Stimulated activated CD8-positive, alpha-beta memory T cell treated with anti-CD3 and anti-CD28 coated beads, Interleukin-7, amount 100 ng/mL, for 1 hour (primary cell): ENCODE data around the gene MYH6.
"Not testable (repeated sequence)": the region's sequence is repeated elsewhere in the genome, so short reads cannot be mapped to it uniquely, and the experiment has no call there.

Source experiments
- DNase-seq, 2 donors: peaks; one replicate each; pipeline ENCODE4 v3.0.0-alpha.2; 2020; ENCODE audit warnings: low read depth in 2 of 2

Gene MYH6

DNA sequence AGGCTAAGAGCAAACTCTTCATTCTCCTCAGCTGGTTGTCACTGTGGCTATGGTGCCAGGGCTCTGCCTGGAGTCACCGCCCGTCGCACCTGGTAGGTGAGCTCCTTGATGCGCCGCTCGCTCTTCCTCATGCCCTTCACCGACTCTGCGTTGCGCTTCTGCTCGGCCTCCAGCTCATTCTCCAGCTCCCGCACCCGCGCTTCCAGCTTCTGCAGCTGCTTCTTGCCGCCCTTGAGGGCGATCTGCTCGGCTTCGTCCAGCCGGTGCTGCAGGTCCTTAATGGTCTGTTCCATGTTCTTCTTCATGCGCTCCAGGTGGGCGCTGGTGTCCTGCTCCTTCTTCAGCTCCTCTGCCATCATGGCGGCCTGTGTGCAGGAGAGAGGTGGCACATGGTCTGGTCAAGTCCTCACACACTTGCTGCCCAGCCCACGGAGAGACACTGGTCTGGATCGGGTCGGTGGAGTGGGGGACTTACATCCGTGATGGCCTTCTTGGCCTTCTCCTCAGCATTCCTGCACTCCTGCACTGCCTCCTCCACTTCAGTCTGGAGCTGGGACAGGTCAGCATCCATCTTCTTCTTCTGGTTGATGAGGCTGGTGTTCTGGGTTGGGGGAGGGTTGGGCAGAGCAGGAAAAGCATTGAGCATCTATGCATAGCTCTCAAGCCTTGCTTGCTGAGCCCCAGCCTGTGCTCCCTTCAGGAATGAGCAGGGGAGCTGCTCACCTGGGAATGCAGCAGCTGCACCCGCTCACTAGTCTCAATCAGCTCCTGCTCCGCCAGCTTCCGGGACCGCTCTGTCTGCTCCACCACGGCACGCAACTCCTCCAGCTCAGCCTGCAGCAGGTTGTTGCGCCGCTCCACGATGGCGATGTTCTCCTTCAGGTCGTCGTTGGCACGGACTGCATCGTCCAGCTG lies 7.1 kb upstream of the MYH6 start:
- no peak for DNase-seq

DNA sequence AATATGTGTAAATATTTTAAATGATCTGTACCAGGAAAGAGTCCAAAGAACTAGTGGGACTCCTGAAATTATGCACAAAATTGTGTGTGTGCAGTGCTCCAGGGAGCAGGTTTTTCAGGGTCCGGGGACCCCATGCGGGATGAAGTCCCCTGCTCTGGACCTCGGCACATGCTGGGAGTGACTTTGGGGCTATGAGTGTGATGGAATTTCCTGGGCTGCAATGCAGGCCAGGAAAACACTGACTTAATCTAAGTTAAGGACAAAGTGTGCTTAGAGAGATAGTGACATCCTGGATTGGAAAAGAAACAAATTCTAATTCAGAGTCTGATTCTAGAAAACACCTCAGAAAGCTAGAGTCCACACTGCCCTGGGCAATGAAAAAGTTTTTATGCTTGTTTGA lies 6.2 kb upstream of the MYH6 start:
- DNase-seq: no peak

DNA sequence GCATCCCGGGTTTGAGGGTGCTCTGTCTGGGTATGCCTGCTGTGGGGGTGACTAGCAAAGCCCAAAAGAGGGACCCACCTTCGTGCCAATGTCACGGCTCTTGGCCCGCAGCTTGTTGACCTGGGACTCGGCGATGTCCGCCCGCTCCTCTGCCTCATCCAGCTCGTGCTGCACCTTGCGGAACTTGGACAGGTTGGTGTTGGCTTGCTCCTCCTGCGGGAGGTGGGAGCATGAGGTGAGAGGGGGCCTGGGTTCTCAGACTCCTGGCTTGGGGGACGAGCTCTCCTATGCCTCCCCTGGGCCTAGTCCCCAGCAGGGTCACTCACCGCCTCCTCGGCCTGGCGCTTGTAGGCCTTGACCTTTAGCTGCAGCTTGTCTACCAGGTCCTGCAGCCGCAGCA lies 5.6 kb upstream of the MYH6 start:
- DNase-seq: no peak

DNA sequence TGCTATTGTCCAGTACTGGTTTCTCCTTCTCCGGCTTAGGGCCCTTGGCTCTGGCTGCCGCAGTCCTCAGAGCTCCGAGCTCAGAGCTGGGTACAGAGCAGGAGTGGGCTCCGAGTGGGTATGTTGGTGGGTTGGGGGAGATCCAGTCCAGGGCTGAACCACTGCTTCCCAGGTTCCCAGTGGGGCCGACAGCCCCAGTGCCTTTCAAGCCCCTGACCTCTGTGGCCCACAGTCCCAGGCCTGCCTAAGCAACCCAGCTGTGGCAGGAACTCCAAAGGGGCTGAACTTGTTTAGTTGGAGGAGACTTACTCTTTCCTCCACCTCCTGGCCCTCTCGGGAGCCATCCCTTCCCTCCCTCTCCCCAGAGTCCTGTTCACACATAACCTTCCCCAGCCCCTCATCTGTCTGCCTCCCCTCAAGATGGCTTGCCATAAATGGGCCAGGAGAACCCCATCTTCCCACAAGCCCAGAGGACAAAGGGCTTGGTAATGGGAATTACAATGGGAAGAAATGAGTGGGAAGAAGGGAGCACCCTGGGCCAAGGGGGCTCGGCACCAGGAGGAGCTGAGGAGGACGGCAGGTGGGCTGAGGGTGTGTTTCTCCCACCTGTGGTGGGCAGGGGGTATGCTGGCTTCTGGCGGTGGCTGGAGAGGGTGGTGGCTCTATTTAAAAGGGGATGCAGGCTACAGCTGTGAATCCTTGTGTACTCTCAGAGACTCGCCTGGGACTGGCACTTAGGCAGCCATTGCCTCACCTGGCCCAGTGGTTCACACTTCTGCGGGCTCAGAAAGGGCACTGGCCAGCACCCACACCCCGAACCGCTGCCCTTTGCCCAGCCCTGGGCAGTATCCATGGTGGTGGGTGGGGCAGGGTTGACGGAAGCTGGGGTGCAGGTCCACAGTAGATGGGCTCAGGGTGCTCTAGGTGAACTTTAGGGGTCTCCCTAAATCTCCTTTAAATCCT lies 3.8 kb upstream of the MYH6 start:
- no peak for DNase-seq

DNA sequence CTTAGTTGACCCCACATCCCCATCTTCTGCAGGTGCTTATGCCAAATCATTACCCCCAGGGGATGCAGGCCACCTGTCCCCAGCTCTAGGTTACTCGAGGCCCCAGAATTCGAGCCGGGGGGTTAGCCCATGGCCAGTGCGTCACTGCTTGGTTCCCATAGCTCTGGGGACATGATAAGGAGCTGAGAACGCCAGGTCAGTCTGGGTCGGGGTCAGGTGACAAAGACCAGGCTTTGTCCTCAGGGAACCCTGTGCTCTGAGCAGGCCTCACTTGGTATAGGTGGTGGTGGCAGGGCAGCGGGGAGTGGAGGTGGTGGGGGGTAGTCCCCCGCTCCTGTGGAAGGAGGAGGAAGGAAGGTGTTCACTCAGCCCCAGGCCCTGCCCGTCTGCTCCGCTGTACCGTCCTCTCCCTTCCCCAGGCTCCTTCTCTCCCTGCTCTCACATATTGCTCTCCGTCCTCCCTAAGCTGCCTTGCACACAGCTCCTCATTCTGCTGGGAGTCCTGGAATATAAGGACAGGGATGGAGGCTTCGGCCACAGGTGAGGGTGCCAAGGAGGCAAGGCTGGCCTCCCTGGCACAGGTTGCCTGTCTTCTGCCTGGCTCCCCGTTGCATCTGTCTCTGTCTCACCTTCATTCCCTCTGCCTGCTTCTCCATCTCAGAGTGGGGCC lies 2.0 kb upstream of the MYH6 start:
- DNase-seq: no peak

DNA sequence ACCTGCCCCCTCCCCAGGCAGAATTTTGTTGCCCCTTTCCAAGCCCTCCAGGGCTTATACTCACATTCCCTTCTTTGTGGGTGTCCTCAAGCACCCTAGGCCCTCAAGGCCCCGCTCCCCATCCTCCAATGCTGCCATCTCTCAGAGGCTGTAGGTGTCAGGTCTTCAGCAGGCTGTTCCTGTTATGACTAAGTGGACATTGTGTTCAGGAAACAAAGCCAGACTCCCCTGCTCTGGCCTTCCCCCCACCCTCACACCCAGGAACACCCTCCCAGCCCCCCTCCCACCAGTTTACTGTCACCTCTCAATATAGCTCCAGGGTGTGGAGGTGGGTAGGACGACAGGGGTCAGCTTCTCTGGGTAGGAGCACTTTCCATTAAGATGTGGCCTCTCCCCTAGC lies 1.4 kb upstream of the MYH6 start:
- DNase-seq: no peak

DNA sequence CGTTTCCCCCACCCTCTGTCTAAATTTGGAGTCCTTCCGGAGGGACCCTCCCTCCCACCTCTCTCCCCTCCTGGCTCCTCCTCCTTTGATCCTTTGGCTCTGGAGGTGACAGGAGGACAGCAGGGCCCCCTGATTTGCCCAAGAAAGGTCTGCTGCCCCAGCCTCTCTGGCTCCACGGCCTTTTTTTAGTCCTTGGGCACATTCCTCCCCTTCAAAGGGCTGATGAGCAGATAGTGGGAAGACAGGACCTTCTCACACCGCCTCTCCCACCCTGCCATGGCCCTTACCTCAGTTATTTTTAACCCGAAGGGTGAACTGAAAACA lies 196 bp upstream of the MYH6 start:
- no peak for DNase-seq

DNA sequence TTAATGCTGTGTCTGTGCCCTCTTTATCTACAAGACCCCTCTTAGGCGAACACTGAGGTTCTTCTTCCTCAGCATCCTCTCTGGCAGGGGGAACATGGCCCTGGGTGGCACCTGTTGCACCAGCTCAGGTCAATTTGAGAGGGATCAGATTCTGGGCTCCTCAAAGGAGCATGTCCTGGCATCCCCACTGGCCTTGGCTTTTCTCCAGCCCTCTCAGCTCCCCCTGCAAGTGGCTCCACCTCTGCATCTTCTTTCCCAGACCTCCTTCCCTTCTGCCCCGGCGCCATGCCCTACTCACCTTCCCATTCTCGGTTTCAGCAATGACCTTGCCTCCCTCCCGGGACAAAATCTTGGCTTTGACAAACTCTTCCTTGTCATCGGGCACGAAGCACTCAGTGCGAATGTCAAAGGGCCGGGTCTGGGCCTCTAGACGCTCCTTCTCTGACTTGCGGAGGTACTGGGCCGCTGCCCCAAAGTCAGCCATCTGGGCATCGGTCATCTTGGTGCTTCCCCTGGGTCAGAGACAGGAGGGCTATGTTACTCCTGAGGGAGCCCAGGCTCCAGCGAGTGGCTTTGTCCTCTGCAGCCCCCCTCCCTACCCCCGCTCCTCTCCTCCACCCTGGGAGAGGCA lies 1.2 kb downstream of the MYH6 start:
- no peak for DNase-seq

DNA sequence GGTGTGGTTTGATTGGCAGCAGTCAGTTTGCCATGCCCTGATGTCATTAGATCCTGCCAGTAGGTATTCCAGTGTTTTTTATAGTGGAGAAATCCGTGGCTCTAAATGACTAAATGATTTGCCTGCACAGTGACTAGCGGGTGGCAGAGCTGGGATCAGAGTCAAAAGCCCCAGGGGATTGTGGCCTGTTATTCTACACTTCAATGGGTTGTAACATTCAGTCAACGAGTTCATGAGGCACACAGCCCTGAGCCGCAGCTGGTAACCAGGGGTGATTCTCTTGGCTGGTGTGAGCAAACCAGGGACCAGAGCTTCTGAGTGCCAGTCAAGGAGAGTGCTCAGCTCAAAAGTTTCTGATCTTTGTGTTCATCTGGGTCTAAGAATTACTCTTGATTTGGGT lies 1.8 kb downstream of the MYH6 start:
- no peak for DNase-seq

DNA sequence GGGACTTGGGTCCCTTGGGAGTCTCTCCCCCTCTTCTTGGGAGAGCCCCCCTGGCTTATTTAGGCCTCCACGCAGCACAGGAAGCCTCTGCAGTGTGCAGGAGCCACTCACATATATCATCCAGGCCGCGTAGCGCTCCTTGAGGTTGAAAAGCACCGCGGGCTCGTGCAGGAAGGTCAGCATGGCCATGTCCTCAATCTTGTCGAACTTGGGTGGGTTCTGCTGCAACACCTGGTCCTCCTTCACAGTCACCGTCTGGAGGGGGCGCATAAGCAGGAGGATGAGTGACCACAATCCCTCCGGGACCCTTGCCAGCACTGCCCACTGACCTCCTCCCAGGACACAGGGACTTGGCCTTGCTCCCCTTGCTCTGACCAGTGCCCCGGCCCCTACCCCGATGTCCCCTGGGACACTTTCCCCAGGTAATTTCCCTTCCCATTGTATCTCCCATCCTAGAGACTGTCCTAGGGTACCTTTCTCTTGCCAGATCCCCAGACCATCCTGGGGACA lies 2.5 kb downstream of the MYH6 start:
- no peak for DNase-seq

DNA sequence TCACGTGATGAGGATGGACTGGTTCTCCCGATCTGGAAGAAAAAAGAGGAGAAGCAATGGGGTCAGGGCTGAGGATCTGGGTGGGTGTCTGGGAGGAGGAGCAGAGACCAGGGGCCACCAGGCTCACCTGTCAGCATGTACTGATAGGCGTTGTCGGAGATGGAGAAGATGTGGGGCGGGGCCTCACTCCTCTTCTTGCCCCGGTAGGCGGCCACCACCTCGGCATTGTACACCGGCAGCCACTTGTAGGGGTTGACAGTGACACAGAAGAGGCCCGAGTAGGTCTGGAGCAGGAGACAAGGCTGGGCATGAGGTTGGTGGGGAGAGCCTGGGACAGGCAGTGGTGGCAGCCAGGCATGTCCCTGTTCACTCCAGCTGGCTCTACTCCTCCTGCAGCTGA lies 3.0 kb downstream of the MYH6 start:
- no peak for DNase-seq

DNA sequence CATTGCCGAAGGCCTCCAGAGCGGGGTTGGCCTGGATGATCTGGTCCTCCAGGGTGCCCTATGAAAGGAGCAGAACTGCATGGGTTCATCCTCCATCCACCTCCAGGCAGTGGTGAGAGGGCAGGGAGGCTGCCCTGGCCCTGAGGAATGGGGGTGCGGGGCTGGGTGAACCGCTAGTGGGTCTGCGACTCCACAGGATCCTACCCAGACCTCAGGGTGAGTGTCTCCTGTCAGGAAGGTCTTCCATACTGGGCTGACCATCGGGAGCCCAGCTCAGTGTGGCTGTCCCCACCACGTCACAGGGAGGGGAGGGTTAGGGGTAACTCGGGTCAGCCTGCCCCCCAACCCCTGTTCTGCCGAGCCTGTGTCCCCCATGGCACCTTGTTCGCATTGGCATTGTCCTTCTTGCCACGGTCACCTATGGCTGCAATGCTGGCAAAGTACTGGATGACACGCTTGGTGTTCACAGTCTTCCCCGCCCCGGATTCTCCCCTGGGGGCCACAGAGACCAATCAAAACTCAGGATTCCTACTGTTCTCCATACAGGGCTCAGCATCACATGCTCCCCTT lies 3.7 kb downstream of the MYH6 start:
- no peak for DNase-seq

DNA sequence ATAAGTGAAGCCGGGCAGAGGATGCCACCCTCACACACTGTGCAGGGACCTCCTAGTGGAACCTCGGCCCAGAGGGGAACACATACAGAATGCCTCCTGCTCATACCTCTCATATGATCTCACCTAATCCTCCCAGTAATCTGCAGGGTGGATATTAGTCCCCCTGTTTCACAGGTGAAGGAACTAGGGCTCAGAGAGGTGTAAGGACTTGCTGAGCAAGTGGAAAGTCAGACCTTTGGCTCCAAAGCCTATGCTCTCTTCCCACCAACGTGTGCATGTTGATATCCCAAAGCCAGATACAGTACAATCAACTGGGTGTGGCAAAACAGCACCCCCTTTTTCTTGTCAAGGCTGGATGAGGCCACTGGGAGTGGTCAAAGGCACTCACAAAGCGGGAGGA lies 4.2 kb downstream of the MYH6 start:
- no peak for DNase-seq

DNA sequence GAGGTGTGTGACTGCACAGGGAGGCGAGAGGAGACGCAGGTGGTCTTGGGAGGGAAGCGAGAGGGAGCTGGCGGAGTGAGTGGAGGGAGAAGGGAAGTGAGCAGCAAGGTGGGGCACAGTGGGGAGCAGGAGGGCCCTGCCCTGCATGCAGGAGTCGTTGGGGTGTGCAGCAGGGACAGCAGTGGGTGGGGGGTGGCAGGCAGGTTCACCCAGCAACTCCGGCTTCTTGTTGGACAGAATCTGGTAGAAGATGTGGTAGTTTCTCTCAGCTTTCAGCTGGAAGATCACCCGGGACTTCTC lies 5.0 kb downstream of the MYH6 start:
- DNase-seq: no peak

DNA sequence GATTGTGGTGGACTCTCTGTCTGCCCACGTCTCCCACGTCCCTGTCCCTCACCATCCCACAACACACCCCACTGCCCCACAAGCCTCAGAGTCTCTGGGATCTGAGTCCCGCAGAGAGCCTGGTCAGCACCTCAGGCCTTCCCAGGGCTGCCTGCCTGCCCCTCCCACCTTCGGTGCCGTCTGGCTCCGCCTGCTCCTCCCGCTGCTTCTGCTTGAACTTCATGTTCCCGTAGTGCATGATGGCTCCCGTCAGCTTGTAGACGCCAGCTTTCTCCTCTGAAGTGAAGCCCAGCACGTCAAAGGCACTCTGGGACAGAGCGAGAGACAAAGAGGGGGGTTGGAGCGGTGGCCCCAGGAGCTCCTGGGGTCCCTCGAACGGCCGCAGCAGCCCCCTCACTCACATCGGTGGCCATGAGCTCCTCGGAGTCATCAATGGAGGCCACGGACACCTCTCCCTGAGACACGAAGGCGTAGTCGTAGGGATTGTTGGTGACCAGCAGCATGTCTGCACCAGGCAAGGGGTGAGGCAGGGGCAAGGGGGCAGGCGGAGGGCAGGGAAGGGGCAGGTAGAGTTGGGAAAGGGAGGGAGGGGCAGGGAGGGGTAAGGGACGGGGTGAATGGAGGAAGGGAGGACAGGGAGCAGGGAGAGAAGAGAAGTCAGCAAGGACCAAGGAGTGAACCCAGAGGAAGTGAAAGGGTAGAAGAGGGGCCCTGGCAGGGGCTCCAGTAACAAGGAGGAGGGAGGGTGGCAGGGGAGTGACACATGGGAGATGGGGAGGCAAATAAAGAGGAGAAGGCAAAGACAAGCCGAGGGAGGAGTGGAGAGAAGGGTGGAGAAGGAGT lies 5.6 kb downstream of the MYH6 start:
- DNase-seq: no peak

DNA sequence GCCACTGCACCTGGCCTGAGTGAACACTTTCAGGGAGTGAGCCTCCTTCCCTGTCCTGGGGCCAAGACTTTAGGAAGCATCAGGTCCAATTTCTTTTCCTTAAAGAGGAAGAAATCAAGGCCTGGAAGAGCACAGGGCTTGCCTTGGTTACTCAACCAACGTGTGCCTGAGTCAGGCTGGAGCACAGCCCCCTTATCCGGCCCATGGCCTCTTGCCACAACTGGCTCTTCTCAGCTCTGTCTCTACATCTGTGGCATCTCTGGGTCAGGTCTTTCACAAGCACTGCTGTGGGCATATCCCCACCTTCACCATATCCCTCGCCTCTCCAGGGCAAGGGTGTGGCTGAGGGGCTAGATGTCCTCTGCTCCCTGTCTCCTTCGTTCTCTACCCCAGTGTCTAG lies 6.8 kb downstream of the MYH6 start:
- no peak for DNase-seq

DNA sequence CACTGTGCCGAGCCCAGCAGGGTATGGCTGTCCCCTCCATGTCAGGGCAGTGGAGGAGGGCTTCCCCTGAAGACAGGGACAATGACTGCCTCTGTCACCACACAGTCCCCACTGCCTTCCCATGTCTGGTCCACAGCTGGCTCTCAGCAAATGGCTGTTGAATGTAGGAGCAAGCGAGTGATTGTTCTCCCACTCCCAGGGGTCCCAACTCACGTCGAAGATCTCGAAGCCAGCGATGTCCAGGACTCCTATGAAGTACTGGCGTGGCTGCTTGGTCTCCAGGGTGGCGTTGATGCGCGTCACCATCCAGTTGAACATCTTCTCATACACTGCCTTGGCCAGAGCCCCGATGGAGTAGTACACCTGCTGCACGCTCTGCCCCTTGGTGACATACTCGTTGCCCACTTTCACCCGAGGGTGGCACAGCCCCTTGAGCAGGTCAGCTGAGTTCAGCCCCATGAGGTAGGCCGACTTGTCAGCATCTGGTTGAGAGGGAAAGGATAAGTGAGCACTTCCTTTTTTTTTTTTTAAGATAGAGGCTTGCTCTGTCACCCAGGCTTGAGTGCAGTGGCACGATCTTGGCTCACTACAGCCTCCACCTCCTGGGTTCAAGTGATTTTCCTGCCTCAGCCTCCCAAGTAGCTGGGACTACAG lies 7.5 kb downstream of the MYH6 start:
- DNase-seq: not testable (repeated sequence)

DNA sequence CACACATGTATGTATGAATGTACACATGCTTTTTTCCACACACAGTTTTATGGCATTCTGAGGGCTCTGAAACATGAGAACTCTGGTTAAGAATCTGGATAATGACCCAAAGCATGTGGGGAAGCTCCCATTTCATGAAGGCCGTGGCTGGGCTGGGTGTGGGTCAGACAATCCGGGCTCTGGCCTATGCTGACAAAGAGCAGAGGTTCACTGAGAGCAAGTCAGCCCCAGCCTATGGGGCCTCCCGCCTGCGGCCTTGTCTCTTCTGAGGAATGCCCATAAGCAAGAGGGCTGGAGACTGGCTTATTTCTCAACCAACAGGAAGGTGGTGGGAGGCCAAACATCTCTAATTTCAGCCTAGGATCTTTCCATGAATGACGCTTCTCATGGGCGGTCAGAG lies 8.5 kb downstream of the MYH6 start:
- no peak for DNase-seq

DNA sequence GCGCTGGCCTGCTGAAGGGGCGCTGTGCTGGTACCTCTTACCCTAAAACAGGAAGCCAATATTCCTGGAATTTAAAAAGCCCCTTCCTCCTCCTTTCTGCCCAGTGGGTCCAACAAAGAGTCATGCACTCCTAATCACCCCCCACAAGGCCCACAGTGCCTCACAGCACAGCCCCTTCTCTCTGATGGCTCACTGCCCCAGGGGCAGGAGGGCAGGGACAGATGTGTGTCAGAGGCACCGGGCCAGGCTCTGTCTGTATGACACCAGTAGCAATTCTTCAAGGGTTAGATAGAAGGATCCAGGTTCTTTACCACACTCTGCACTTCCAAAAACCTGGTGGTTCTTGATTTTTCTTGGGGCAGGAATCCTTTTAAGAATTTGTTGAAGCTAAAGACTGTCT lies 8.9 kb downstream of the MYH6 start:
- DNase-seq: no peak

DNA sequence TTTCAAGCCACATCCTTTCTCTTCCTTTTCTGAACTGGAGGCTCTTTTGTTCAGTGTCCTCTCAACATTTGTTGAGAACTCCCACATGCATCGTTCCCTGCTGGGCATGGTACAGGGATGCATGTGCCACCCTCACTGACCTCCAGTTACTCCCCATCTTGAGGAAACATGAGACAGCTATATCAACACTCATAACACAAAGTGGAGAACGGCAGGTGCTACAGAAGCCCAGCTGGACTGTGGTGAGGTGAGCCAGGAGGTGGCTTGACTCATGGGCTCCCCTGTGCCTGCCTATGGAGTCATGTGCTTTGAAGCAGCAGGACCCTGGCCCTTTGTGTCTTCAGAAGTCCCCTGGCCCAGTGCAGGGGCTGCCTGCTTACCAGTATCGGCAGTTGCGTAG lies 9.7 kb downstream of the MYH6 start:
- no peak for DNase-seq
